Parathyroid adenoma (tissue), 2 donors: ENCODE data around the gene SLC37A3.
A peak's percentile ranks its signal among the peaks of the same experiment; 100 is the strongest.

Experiments used
- H2AFZ ChIP-seq: fragments of 300-600 bp; sonication (generic); one replicate; pipeline ENCODE4 v1.7.0; 2017; ENCODE audit warnings: antibody characterized with exemption, mild to moderate bottlenecking
- H3K27ac ChIP-seq: fragments of 300-600 bp; sonication (generic); one replicate; pipeline ENCODE4 v1.7.0; 2017
- H3K27me3 ChIP-seq: fragments of 300-600 bp; sonication (generic); one replicate; pipeline ENCODE4 v1.7.0; 2017; ENCODE audit warnings: low read length; ENCODE audit not compliant: control insufficient read depth, insufficient read depth
- H3K36me3 ChIP-seq: fragments of 300-600 bp; sonication (generic); one replicate; pipeline ENCODE4 v1.7.0; 2017; ENCODE audit warnings: low read length; ENCODE audit not compliant: control insufficient read depth, insufficient read depth
- H3K4me1 ChIP-seq: fragments of 300-600 bp; sonication (generic); one replicate; pipeline ENCODE4 v1.7.0; 2017; ENCODE audit warnings: control low read depth
- H3K4me2 ChIP-seq: fragments of 300-600 bp; sonication (generic); one replicate; pipeline ENCODE4 v1.7.0; 2017; ENCODE audit warnings: low read length
- H3K4me3 ChIP-seq: fragments of 300-600 bp; sonication (generic); one replicate; pipeline ENCODE4 v1.7.0; 2017; ENCODE audit warnings: low read depth, low read length
- H3K79me2 ChIP-seq: fragments of 300-600 bp; sonication (generic); one replicate; pipeline ENCODE4 v1.7.0; 2017; ENCODE audit warnings: control low read depth
- H3K9ac ChIP-seq: fragments of 300-600 bp; sonication (generic); one replicate; pipeline ENCODE4 v1.7.0; 2017; ENCODE audit warnings: mild to moderate bottlenecking
- H3K9me3 ChIP-seq: fragments of 300-600 bp; sonication (generic); one replicate; pipeline ENCODE4 v1.7.0; 2017; ENCODE audit warnings: low read length; ENCODE audit not compliant: control insufficient read depth
- TF ChIP-seq, protein P1 (sequence below): fragments of 300-600 bp; sonication (generic); IDR thresholded peaks from one replicate; pipeline ENCODE4 v1.7.0; 2017; ENCODE audit warnings: antibody characterized with exemption, mild to moderate bottlenecking
- donor health status: primary hyperparathyroidism.

The SLC37A3 gene

DNA sequence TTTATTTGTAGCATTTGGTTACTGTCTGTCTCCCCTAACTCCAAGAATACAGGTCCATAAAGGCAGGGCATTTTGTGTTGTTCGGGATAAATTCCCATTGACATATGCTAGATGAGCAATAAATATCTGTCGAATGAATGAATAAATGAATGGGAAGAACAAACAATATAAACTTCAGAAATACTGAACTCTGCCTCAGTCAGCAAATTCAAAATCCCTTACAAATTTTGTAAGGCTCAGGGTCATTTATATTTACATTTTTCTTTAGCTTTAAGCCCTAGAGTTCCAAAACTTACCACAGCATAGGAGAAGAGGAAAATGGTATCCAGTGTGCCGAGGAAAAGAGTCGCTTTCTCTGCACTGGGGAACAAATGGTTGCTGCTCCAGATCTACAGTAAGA lies 29.0 kb downstream of the SLC37A3 start:
- no peak overlapping the region for H3K9ac ChIP-seq
- TF ChIP-seq, protein P1, sequence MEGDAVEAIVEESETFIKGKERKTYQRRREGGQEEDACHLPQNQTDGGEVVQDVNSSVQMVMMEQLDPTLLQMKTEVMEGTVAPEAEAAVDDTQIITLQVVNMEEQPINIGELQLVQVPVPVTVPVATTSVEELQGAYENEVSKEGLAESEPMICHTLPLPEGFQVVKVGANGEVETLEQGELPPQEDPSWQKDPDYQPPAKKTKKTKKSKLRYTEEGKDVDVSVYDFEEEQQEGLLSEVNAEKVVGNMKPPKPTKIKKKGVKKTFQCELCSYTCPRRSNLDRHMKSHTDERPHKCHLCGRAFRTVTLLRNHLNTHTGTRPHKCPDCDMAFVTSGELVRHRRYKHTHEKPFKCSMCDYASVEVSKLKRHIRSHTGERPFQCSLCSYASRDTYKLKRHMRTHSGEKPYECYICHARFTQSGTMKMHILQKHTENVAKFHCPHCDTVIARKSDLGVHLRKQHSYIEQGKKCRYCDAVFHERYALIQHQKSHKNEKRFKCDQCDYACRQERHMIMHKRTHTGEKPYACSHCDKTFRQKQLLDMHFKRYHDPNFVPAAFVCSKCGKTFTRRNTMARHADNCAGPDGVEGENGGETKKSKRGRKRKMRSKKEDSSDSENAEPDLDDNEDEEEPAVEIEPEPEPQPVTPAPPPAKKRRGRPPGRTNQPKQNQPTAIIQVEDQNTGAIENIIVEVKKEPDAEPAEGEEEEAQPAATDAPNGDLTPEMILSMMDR = no peak
- peaks cover 6% of the 10 kb centered on the region for H3K79me2 ChIP-seq
- no peaks in the 10 kb centered on the region for H3K9me3 ChIP-seq
- H3K36me3 ChIP-seq = no peaks in the 10 kb centered on the region
- no peaks in the 10 kb centered on the region for H3K27me3 ChIP-seq
- no peak overlapping the region for H3K4me3 ChIP-seq
- no peak overlapping the region for H3K27ac ChIP-seq
- H3K4me1 ChIP-seq = no peaks in the 10 kb centered on the region
- no peak overlapping the region for H2AFZ ChIP-seq
- no peak overlapping the region for H3K4me2 ChIP-seq

DNA sequence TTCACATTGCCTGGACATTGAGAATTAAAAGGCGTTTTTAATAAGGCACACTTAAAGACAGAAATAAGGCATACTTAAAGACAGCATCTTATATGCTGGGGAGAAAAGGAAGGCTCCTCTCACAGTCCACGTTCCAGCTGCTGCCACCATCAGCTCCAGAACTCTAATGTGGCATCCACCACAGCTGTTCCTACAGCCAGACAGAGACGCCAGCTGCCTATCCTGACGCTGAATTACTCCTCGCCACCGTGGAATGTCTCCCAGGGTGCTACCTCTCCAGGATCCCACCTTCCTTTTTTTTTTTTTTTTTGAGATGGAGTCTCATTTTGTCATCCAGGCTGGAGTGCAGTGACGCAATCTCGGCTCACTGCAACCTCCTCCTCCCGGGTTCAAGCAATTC lies 30.8 kb downstream of the SLC37A3 start:
- Histone ChIP-seq H3K27ac (no peak overlapping the region), H3K27me3 (no peaks in the 10 kb centered on the region), H3K36me3 (no peaks in the 10 kb centered on the region), H3K4me2 (no peak overlapping the region), H3K9ac (no peak overlapping the region), H3K4me3 (no peak overlapping the region), H3K79me2 (peaks cover 3% of the 10 kb centered on the region), H3K9me3 (no peaks in the 10 kb centered on the region), H3K4me1 (no peaks in the 10 kb centered on the region), H2AFZ (no peak overlapping the region)
- TF ChIP-seq, protein P1 = no peak

DNA sequence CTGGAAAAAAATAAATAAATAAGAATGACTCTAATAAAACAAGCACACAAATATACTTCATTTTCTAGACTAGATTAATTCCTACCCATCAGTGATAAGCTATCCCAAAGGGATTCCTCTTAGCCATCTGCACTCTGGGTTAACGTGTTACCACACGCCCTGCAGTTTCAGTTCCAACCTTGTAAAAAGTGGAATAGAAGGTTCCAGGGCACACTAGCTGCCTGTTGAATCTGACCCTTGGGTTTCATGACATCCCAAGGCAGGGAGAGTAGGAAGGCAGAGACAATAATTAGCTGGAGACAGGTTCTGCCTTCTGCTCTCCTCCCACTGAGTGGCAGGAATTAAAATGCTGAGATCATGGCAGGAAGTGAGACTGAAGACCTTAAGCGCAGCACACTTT lies 33.5 kb downstream of the SLC37A3 start:
- no peaks in the 10 kb centered on the region for H3K79me2 ChIP-seq
- H3K9me3 ChIP-seq = no peaks in the 10 kb centered on the region
- TF ChIP-seq, protein P1 = no peak
- H3K4me2 ChIP-seq = no peak overlapping the region
- H3K9ac ChIP-seq = no peak overlapping the region
- H2AFZ ChIP-seq = no peak overlapping the region
- H3K27ac ChIP-seq = no peak overlapping the region
- H3K4me1 ChIP-seq = peaks cover 12% of the 10 kb centered on the region
- H3K36me3 ChIP-seq = no peaks in the 10 kb centered on the region
- no peaks in the 10 kb centered on the region for H3K27me3 ChIP-seq
- H3K4me3 ChIP-seq = no peak overlapping the region

DNA sequence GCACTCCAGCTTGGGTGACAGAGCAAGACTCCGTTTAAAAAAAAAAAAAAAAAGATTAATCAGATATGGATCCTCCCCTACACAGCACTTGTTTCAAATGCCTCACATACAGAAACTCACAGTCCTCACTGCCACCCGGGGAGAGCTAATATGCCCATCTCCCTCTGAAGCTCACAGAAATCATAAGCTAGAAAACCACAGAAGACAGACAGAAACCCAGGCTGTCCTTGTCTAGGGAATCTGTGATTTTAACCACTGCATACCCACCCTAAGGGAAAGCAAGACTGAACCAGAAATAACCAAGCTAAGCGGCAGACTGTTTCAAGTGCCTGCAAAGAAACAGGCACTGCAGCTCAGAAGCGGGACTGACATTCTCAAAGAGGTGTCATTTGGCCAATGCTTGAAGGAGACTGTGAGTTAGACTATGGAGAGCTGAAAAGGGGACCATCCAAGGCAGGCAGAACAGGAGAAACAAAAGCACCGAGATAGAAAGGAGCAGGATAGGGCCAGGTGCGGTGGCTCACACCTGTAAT lies 37.6 kb downstream of the SLC37A3 start:
- Histone ChIP-seq H3K27ac (peak overlapping the region; percentile 86), H3K4me1 (peaks cover 23% of the 10 kb centered on the region), H3K27me3 (no peaks in the 10 kb centered on the region), H3K79me2 (no peaks in the 10 kb centered on the region), H3K4me2 (peak overlapping the region; percentile 39), H3K4me3 (no peak overlapping the region), H3K9me3 (no peaks in the 10 kb centered on the region), H2AFZ (peak overlapping the region; percentile 38), H3K9ac (no peak overlapping the region), H3K36me3 (no peaks in the 10 kb centered on the region)
- TF ChIP-seq, protein P1 = no peak

DNA sequence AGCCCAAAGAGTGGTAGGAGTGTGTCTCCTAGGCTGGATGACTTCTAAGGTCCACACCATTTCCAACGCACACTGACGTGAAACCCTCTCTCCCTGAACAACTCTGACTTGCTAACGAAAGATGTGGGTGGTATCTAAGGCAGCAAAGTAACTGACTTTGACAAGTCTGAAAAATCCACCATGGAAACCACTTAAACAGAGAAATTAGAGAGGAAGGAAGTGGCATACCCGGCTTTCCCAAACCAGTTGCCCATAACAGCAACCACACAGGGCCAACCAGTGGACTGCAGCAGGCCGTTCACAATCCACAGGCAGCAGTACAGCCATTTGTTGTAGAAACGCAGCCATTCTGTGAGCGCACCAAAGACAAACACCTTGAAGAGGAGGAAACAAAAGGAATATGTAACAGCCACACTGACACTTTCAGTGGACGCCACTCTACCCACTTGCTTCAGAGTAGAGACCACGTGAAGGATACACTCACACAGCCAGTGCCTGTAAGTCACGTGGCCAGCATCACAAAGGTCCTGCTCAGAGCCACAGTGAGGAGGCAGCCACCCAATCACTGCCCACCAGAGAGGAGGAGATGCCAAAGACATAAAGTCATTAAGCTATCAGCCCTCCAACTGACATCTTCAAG lies 39.8 kb downstream of the SLC37A3 start:
- H3K36me3 ChIP-seq = no peaks in the 10 kb centered on the region
- no peaks in the 10 kb centered on the region for H3K27me3 ChIP-seq
- no peaks in the 10 kb centered on the region for H3K79me2 ChIP-seq
- peaks cover 23% of the 10 kb centered on the region for H3K4me1 ChIP-seq
- no peak overlapping the region for H3K4me3 ChIP-seq
- TF ChIP-seq, protein P1 = no peak
- H3K4me2 ChIP-seq = peak overlapping the region; percentile 0
- H3K9ac ChIP-seq = no peak overlapping the region
- no peaks in the 10 kb centered on the region for H3K9me3 ChIP-seq
- peak overlapping the region; percentile 56 for H2AFZ ChIP-seq
- peak overlapping the region; percentile 86 for H3K27ac ChIP-seq
